GM12892 (cell line): ENCODE measurements around the gene RASSF3.

ENCODE experiments used
- POLR2A ChIP-seq: IDR thresholded peaks from 2 replicates; pipeline ENCODE4 v1.6.1; 2011; ENCODE audit warnings: low read depth, low read length, control low read depth
- TAF1 ChIP-seq: IDR thresholded peaks from 2 replicates; pipeline ENCODE4 v1.6.1; 2011; ENCODE audit warnings: low read depth, mild to moderate bottlenecking, control low read depth, low read length, borderline replicate concordance

GRCh38 chr12:64621257-64621942 is 11.1 kb downstream of the RASSF3 start:
- TF ChIP-seq POLR2A (no peak), TAF1 (no peak)
